B cell (primary cell): ENCODE results near the gene SNCAIP. TPM values are rescaled to one million over a fixed set of nuclear protein-coding genes. Genes with fewer than 3 reads are reported as not detected.

Source experiments
- ATAC-seq: fragments of 200-7000 bp; cut with Tn5 transposase; one replicate; pipeline ENCODE4 v1.10.0; 2021; ENCODE audit warnings: low read depth, mild to moderate bottlenecking, moderate number of reproducible peaks, moderate library complexity
- CTCF ChIA-PET: fragments of 350-600 bp; sonication (Branson Sonifier 250); formaldehyde crosslinking; loops from one replicate; lab custom pipeline; 2021; ENCODE audit warnings: antibody characterized with exemption, inconsistent platforms; lab: Charles Lee
- POLR2A ChIA-PET: fragments of 350-600 bp; sonication (Branson Sonifier 250); formaldehyde crosslinking; loops from one replicate; lab custom pipeline; 2021; ENCODE audit warnings: antibody characterized with exemption; lab: Charles Lee
- DNase-seq: peaks from one replicate; pipeline ENCODE4 v3.0.0; 2013
- H2AFZ ChIP-seq: 2 replicates; pipeline ENCODE4 v1.6.1; 2012; ENCODE audit warnings: mild to moderate bottlenecking, low read depth, low read length; ENCODE audit not compliant: insufficient read depth, poor library complexity, severe bottlenecking
- H3K27ac ChIP-seq, 2 donors: 1 replicate in 1 of 2; 2 replicates in 1 of 2; pipeline ENCODE4 v1.5.1; 2012 to 2013; ENCODE audit warnings: low read length in 2 of 2, mild to moderate bottlenecking in 2 of 2, moderate library complexity in 1 of 2
- H3K27me3 ChIP-seq, 4 experiments: fragments of 200-600 bp in 1 of 4; sonication (generic) in 1 of 4; replicated peaks in 1 of 4; 1 replicate in 2 of 4; 2 replicates in 2 of 4; pipeline versions ENCODE4 v1.6.1 to v1.7.0; 2013 to 2016; ENCODE audit warnings: low read length in 3 of 4, mild to moderate bottlenecking in 2 of 4, mixed read lengths in 1 of 4, moderate library complexity in 1 of 4; ENCODE audit not compliant: insufficient read depth in 4 of 4, control insufficient read depth in 3 of 4; ENCODE audit errors: control extremely low read depth in 1 of 4
- H3K36me3 ChIP-seq, 2 experiments: replicated peaks in 1 of 2; 1 replicate in 1 of 2; 2 replicates in 1 of 2; pipeline versions ENCODE4 v1.6.1 to v1.7.1; 2013; ENCODE audit warnings: low read length in 1 of 2; ENCODE audit not compliant: insufficient read depth in 2 of 2, control insufficient read depth in 1 of 2; ENCODE audit errors: control extremely low read depth in 1 of 2, extremely low read depth in 1 of 2
- H3K4me1 ChIP-seq, 2 donors: fragments of 200-600 bp in 1 of 2; sonication (generic) in 1 of 2; 1 replicate in 1 of 2; 2 replicates in 1 of 2; pipeline versions ENCODE4 v1.5.1 to v1.6.1; 2013 to 2017; ENCODE audit warnings: low read length in 2 of 2; ENCODE audit not compliant: control insufficient read depth in 2 of 2, insufficient read depth in 2 of 2
- H3K4me2 ChIP-seq: replicated peaks from 2 replicates; pipeline ENCODE3; 2012; ENCODE audit warnings: mild to moderate bottlenecking, low read depth, low read length; ENCODE audit not compliant: poor library complexity, severe bottlenecking
- H3K4me3 ChIP-seq, 5 experiments: fragments of 200-600 bp in 1 of 5; sonication (generic) in 1 of 5; 1 replicate in 3 of 5; 2 replicates in 2 of 5; pipeline versions ENCODE4 v1.5.1 to v1.7.0; 2011 to 2016; ENCODE audit warnings: low read length in 4 of 5, mild to moderate bottlenecking in 4 of 5, low read depth in 2 of 5, control low read depth in 1 of 5, moderate library complexity in 1 of 5; ENCODE audit not compliant: insufficient read depth in 1 of 5; ENCODE audit errors: control extremely low read depth in 1 of 5, extremely low read depth in 1 of 5
- H3K79me2 ChIP-seq: fragments of 200-600 bp; sonication (generic); one replicate; pipeline ENCODE4 v1.6.0; 2016; ENCODE audit warnings: low read length; ENCODE audit not compliant: control insufficient read depth, insufficient read depth
- H3K9ac ChIP-seq: fragments of 200-600 bp; sonication (generic); 2 replicates; pipeline ENCODE4 v1.6.1; 2017; ENCODE audit warnings: mild to moderate bottlenecking, low read length, moderate library complexity
- H3K9me3 ChIP-seq, 3 donors: one replicate each; pipeline versions ENCODE4 v1.6.1 to v1.7.1; 2013; ENCODE audit warnings: low read length in 2 of 3; ENCODE audit not compliant: control insufficient read depth in 2 of 3, insufficient read depth in 1 of 3; ENCODE audit errors: control extremely low read depth in 1 of 3
- H4K20me1 ChIP-seq: 2 replicates; pipeline ENCODE4 v1.6.0; 2012; ENCODE audit warnings: mild to moderate bottlenecking, low read length; ENCODE audit not compliant: insufficient read depth, control insufficient read depth, poor library complexity, severe bottlenecking
- H3K27ac Mint-ChIP-seq: one replicate; pipeline ENCODE4 v1.8.0; 2021; ENCODE audit warnings: mixed read lengths
- H3K27me3 Mint-ChIP-seq: one replicate; pipeline ENCODE4 v1.8.0; 2021; ENCODE audit warnings: mixed read lengths
- H3K4me1 Mint-ChIP-seq: one replicate; pipeline ENCODE4 v1.8.0; 2021; ENCODE audit warnings: mixed read lengths
- H3K4me3 Mint-ChIP-seq: one replicate; pipeline ENCODE4 v1.8.0; 2021; ENCODE audit warnings: mixed read lengths
- H3K9me3 Mint-ChIP-seq: one replicate; pipeline ENCODE4 v1.8.0; 2022; ENCODE audit warnings: mixed read lengths; ENCODE audit not compliant: insufficient read depth
- CTCF ChIP-seq: fragments of 200-600 bp; IDR thresholded peaks from one replicate; pipeline ENCODE4 v1.8.0; 2022; ENCODE audit warnings: antibody characterized with exemption, mild to moderate bottlenecking
- EZH2 ChIP-seq: IDR thresholded peaks from 2 replicates; pipeline ENCODE4 v1.6.1; 2012; ENCODE audit warnings: borderline replicate concordance, low read depth, mild to moderate bottlenecking, moderate library complexity, low read length; ENCODE audit not compliant: insufficient read depth, poor library complexity, severe bottlenecking
- WGBS: methylation state at CpG from one replicate; pipeline ENCODE4 v1.1.5; 2013; ENCODE audit warnings: missing lambda C conversion rate; ENCODE audit not compliant: insufficient coverage; 5-methylcytosine and 5-hydroxymethylcytosine counted together
- intact Hi-C: fragments of 100-400 bp; cut with micrococcal nuclease; formaldehyde crosslinking; loops from one replicate; pipeline ENCODE4 v1.10.0; 2022
- polyA plus RNA-seq: library from polyadenylated mRNA; depleted of rRNA; stranded (reverse); fragments of >200 nt; gene quantifications from 2 replicates; pipeline ENCODE4 v1.2.3, GENCODE V29; 2012
- total RNA-seq, 2 donors: library from RNA; stranded (reverse); fragments of 120-200 nt in 1 of 2; gene quantifications; 1 replicate in 1 of 2; 2 replicates in 1 of 2; pipeline versions ENCODE4 v1.2.3 to v1.2.4, GENCODE V29; 2013 to 2022

The SNCAIP gene
- total and polyA plus RNA-seq, 2 donors (not counting 1 experiment from before 2014, with no cell fraction given), result not detected

GRCh38 chr5:122429545-122430318, 117.7 kb downstream of the SNCAIP start:
- Histone ChIP-seq H3K4me1 (no peaks in the 10 kb centered on the region), H4K20me1 (no peaks in the 10 kb centered on the region), H3K27ac (no peak overlapping the region), H3K79me2 (no peaks in the 10 kb centered on the region), H2AFZ (no peak overlapping the region), H3K27me3 (no peaks in the 10 kb centered on the region), H3K4me2 (no peak overlapping the region), H3K9me3 (no peaks in the 10 kb centered on the region), H3K9ac (no peak overlapping the region), H3K4me3 (no peak overlapping the region), H3K36me3 (no peaks in the 10 kb centered on the region)
- Mint-ChIP-seq H3K9me3 (peaks cover 1% of the 10 kb centered on the region), H3K27ac (no peak overlapping the region), H3K27me3 (peaks cover 9% of the 10 kb centered on the region), H3K4me1 (no peaks in the 10 kb centered on the region), H3K4me3 (no peak overlapping the region)
- WGBS, result 60% methylated on average over 4 of the region's 7 CpGs
- ChIA-PET POLR2A (no interaction called here), CTCF (no interaction called here)
- ATAC-seq (no peak), DNase-seq (no peak)
- TF ChIP-seq CTCF (no peak), EZH2 (no peak)
- intact Hi-C loops, result no loop called here

- Mint-ChIP-seq H3K27me3 (peaks cover 10% of the 10 kb centered on the region), H3K9me3 (peaks cover 1% of the 10 kb centered on the region), H3K27ac (no peak overlapping the region), H3K4me3 (no peak overlapping the region), H3K4me1 (no peaks in the 10 kb centered on the region)
- ATAC-seq (no peak), DNase-seq (no peak)
- Histone ChIP-seq H3K27me3 (no peaks in the 10 kb centered on the region), H3K36me3 (no peaks in the 10 kb centered on the region), H3K9ac (no peak overlapping the region), H2AFZ (no peak overlapping the region), H3K4me1 (no peaks in the 10 kb centered on the region), H3K4me3 (no peak overlapping the region), H4K20me1 (no peaks in the 10 kb centered on the region), H3K79me2 (no peaks in the 10 kb centered on the region), H3K4me2 (no peak overlapping the region), H3K27ac (no peak overlapping the region), H3K9me3 (no peaks in the 10 kb centered on the region)
- WGBS, result no CpG with 5 or more reads among the region's 2 CpGs
- TF ChIP-seq CTCF (no peak), EZH2 (no peak)
- ChIA-PET CTCF (no interaction called here), POLR2A (no interaction called here)
- intact Hi-C loops, result no loop called here
Measured at GRCh38 chr5:122430319-122430586, 118.2 kb downstream of the SNCAIP start.
